Measurements from ENCODE around the gene ASPDH. TPM values are rescaled to one million over a fixed set of nuclear protein-coding genes. Genes with fewer than 3 reads are reported as not detected.

ASPDH gene
- total and polyA plus RNA-seq, 8 donors: 0.74 to 2.6 (median 1.3) TPM; not detected in 2

DNA sequence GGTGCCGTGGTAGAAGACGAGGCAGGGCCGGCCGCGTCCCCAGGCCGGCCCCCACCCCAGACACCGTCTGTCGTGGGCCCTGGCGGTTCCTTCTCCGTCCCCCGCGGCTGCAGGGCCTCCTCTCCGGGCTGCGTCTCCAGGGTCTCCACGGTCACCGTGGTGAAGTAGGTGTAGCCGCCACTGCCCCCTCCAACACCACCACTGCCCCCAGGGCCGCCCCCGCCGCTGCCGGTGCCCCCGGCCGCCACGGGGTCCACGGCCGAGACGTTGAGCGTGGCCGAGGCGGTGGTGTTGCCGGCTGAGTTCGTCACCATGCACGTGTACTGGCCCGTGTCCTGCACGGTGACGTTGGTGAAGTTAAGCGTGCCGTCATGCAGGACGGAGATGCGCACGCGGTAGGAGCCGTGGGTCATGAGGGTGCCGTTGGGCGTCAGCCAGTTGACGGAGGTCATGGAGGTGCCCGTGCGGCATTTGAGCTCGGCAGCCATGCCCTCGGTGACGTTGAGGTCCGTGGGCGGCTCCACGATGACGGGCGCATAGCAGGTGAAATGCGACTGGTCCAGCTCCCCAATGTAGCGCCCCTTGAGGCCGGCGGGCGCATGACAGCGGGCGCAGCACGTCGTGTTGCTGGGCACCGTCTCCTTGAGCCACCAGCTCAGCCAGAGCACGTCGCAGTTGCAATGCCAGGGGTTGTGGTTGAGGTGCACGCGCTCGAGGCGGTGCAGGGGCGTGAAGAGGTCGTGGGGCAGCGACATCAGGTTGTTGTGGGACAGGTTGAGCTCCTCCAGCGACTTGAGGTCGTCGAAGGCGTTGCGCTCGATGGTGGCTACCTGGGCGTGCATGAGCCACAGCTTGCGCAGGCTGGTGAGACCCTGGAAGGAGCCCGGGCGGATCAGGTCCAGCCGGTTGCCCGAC, 4.6 kb upstream of the ASPDH start:
- Histone ChIP-seq H3K4me1 (no peaks in the 10 kb centered on the region), H3K4me3 (no peak overlapping the region), H3K9me3 (no peaks in the 10 kb centered on the region), H3K27me3 (peaks cover 0 to 54% of the 10 kb centered on the region in 2 donors), H3K27ac (no peak overlapping the region), H3K36me3 (no peaks in the 10 kb centered on the region)
- DNase-seq (peak in 1 of 4 donors; percentile 75), ATAC-seq (no peak)
- TF ChIP-seq, protein P1, sequence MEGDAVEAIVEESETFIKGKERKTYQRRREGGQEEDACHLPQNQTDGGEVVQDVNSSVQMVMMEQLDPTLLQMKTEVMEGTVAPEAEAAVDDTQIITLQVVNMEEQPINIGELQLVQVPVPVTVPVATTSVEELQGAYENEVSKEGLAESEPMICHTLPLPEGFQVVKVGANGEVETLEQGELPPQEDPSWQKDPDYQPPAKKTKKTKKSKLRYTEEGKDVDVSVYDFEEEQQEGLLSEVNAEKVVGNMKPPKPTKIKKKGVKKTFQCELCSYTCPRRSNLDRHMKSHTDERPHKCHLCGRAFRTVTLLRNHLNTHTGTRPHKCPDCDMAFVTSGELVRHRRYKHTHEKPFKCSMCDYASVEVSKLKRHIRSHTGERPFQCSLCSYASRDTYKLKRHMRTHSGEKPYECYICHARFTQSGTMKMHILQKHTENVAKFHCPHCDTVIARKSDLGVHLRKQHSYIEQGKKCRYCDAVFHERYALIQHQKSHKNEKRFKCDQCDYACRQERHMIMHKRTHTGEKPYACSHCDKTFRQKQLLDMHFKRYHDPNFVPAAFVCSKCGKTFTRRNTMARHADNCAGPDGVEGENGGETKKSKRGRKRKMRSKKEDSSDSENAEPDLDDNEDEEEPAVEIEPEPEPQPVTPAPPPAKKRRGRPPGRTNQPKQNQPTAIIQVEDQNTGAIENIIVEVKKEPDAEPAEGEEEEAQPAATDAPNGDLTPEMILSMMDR (IDR thresholded peaks at IDR 0.05): no peak
- intact Hi-C loops (cut with DNase I): no loop called here

DNA sequence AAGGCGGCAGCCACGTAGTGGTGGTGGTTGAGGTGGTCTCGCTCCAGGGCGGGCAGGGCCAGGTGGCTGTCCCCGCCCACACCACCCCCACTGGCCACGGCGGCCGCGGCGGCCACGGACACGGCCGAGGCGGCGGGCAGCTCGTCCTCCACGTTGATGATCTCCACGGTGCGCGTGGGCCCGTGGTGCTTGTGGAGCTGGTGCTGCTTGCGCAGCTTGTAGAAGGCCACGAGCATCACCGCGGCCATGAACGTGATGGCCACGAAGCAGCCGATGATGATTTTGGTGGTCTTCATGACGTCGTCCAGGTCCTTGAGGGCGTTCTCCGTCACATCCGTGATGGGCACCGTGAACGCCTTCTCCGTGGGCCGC, 4.0 kb upstream of the ASPDH start:
- H3K9me3 ChIP-seq: no peaks in the 10 kb centered on the region
- H3K27ac ChIP-seq: no peak overlapping the region
- no peaks in the 10 kb centered on the region for H3K4me1 ChIP-seq
- H3K4me3 ChIP-seq: no peak overlapping the region
- ATAC-seq (no peak), DNase-seq (no peak)
- intact Hi-C loops (cut with DNase I): no loop called here
- H3K36me3 ChIP-seq: no peaks in the 10 kb centered on the region
- H3K27me3 ChIP-seq: peaks cover 0 to 54% of the 10 kb centered on the region in 2 donors
- TF ChIP-seq, protein P1 (IDR thresholded peaks at IDR 0.05): no peak

DNA sequence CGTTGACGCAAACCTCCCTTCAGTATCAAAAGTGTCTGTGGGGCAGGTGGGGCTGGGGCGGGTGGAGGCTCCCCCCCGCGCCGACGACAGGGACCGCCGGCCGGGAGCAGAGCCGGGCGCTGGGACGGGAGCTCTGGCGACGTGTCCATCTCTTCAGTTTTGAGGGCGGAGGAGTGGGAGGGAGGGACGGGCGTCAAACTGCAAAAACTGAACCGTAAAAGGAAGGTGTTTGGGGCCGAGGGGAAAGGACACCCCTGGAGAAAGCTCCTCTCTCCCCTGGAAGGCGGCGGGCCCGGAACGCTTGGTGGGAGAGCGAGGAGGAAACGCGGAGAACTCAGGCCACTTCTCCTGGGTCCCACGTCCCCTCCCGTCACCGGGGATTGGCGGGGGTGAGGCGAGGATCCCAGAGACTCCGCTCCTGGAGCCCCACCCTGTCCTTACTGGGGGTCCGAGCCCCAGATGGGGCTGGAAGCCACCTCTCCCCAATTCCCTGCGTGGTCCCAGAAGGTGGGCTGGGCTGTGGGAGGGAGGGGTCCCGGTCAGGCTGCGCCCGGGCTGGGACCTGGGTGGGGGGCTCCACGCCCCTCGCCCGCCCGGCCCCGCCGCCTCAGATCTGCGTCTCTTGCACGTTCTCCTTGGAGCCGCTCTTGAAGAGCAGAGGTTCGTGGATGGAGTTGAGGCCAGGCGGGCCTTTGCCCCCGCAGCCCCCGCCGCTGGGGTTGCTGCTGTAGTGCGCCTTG, 3.4 kb upstream of the ASPDH start:
- intact Hi-C loops (cut with DNase I): no loop called here
- no peak for ATAC-seq
- H3K36me3 ChIP-seq: no peaks in the 10 kb centered on the region
- no peak overlapping the region for H3K27ac ChIP-seq
- no peaks in the 10 kb centered on the region for H3K9me3 ChIP-seq
- H3K4me1 ChIP-seq: no peaks in the 10 kb centered on the region
- peak in 1 of 4 donors; percentile 67 for DNase-seq
- peaks cover 0 to 54% of the 10 kb centered on the region in 2 donors for H3K27me3 ChIP-seq
- H3K4me3 ChIP-seq: no peak overlapping the region
- TF ChIP-seq, protein P1 (IDR thresholded peaks at IDR 0.05): no peak

DNA sequence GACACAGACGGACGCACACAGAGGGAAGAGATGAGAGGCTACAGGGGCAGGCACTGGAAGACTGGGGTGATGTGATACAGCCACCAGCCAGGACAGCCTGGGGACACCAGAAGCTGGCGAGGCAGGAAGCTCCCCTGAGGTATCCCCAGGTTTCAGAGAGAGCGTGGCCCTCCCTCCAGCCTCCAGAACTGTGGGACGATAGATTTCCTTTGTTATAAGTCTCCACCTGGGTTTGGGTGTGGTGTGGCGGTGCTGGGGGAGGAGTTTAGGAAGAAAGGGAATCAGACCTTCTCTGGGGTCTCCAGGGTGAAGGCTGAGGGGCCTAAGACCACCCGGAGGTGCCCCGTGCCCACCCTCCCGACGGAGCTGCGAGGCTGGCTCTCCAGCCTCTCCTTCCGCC, 2.7 kb upstream of the ASPDH start:
- Histone ChIP-seq H3K36me3 (no peaks in the 10 kb centered on the region), H3K27me3 (peaks cover 0 to 54% of the 10 kb centered on the region in 2 donors), H3K4me3 (no peak overlapping the region), H3K9me3 (no peaks in the 10 kb centered on the region), H3K4me1 (no peaks in the 10 kb centered on the region), H3K27ac (no peak overlapping the region)
- DNase-seq: peak in 2 of 4 donors; percentile 16 to 39
- intact Hi-C loops (cut with DNase I): no loop called here
- TF ChIP-seq, protein P1 (IDR thresholded peaks at IDR 0.05): no peak
- ATAC-seq: no peak

DNA sequence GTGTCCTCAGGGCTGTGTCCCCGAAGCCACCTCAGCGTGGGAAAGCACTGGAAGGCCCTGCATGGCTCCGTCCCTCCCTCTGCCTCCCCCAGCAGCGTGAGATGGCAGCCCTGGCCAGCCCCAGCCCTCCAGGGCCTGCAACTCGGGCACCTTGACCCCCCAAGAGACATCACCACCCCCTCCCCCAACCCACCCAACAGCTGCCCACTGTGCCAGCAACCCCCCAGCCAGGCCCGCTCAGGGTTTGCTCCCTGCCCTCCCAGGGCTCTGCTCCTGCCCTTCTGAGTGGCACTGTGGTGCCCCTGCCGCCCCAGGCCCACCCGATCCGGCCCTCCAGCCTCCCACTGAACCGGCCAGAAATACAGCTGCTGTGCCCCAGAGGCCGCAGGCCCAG, 1.5 kb upstream of the ASPDH start:
- TF ChIP-seq, protein P1 (IDR thresholded peaks at IDR 0.05): no peak
- peaks cover 5 to 6% of the 10 kb centered on the region in 2 donors for H3K4me1 ChIP-seq
- no peak overlapping the region for H3K4me3 ChIP-seq
- peaks cover 0 to 54% of the 10 kb centered on the region in 2 donors for H3K27me3 ChIP-seq
- DNase-seq: peak in 2 of 4 donors; percentile 27 to 66
- H3K27ac ChIP-seq: no peak overlapping the region
- intact Hi-C loops (cut with DNase I): no loop called here
- H3K9me3 ChIP-seq: no peaks in the 10 kb centered on the region
- H3K36me3 ChIP-seq: no peaks in the 10 kb centered on the region
- ATAC-seq: no peak
